ENCODE measurements around the gene CPA2. TPM values are rescaled to one million over a fixed set of nuclear protein-coding genes. Genes with fewer than 3 reads are reported as not detected.

The CPA2 gene
- polyA plus RNA-seq, 1 of the 3 experiments (the other 2 are of a cell fraction): 0.03 TPM

DNA sequence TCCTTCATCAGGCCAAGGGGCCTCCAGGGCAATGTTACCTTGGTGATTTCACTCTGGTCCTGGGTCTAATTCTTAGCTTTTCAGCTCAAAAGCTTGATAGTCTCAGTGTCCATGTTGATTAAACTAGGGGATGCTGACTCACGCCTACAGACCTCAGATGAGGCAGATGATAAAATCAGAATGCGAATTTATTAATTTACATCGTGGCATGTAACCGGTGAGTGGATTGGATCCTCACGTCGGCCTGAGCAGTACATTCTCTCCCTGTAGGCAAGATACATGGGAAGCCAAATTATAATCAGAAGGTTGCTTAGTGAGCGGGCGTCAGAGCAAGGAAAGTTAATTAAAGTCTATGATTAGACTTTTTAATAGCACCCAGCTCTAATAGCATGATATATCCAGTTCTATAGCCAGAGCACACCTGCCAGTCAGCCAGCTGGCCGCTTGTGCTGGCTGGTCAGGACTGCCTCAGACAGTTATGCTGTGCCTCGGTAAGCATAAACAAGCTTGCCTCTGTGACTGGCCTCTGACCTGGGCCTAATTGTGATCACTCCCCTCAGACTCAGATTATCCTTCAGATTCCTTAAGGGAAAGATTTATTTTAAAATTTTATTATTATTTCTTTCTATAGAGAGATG, 57.8 kb downstream of the CPA2 start (continued):
- TF ChIP-seq, protein P1, sequence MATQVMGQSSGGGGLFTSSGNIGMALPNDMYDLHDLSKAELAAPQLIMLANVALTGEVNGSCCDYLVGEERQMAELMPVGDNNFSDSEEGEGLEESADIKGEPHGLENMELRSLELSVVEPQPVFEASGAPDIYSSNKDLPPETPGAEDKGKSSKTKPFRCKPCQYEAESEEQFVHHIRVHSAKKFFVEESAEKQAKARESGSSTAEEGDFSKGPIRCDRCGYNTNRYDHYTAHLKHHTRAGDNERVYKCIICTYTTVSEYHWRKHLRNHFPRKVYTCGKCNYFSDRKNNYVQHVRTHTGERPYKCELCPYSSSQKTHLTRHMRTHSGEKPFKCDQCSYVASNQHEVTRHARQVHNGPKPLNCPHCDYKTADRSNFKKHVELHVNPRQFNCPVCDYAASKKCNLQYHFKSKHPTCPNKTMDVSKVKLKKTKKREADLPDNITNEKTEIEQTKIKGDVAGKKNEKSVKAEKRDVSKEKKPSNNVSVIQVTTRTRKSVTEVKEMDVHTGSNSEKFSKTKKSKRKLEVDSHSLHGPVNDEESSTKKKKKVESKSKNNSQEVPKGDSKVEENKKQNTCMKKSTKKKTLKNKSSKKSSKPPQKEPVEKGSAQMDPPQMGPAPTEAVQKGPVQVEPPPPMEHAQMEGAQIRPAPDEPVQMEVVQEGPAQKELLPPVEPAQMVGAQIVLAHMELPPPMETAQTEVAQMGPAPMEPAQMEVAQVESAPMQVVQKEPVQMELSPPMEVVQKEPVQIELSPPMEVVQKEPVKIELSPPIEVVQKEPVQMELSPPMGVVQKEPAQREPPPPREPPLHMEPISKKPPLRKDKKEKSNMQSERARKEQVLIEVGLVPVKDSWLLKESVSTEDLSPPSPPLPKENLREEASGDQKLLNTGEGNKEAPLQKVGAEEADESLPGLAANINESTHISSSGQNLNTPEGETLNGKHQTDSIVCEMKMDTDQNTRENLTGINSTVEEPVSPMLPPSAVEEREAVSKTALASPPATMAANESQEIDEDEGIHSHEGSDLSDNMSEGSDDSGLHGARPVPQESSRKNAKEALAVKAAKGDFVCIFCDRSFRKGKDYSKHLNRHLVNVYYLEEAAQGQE (IDR thresholded peaks at IDR 0.05; ENCODE audit: low read depth, low read length): no peak; the same call in 1 of the 2 replicates
- TF ChIP-seq, protein P2, sequence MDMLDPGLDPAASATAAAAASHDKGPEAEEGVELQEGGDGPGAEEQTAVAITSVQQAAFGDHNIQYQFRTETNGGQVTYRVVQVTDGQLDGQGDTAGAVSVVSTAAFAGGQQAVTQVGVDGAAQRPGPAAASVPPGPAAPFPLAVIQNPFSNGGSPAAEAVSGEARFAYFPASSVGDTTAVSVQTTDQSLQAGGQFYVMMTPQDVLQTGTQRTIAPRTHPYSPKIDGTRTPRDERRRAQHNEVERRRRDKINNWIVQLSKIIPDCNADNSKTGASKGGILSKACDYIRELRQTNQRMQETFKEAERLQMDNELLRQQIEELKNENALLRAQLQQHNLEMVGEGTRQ (IDR thresholded peaks at IDR 0.05; ENCODE audit: borderline replicate concordance, low read depth, low read length): no peak
- TF ChIP-seq MEF2A (IDR thresholded peaks at IDR 0.05; ENCODE audit: borderline replicate concordance, low read depth) (no peak), FOXJ3 (CRISPR knock-in tag; IDR thresholded peaks at IDR 0.05) (no peak), GATA2 (CRISPR knock-in tag; IDR thresholded peaks at IDR 0.05) (0 out of 2 replicates have a peak, but pooled peaks have one; percentile 20), GABPA (IDR thresholded peaks at IDR 0.05; ENCODE audit: low read depth) (no peak), TCF12 (IDR thresholded peaks at IDR 0.05) (peak; percentile 88), SIN3A (IDR thresholded peaks at IDR 0.05; ENCODE audit: borderline replicate concordance, low read depth, low read length) (peak; percentile 69; the same call in 1 of the 2 replicates), TAF1 (IDR thresholded peaks at IDR 0.05; ENCODE audit: borderline replicate concordance, low read depth, low read length) (no peak), RFX5 (IDR thresholded peaks at IDR 0.05; ENCODE audit: low read length) (no peak), FOXM1 (IDR thresholded peaks at IDR 0.05; ENCODE audit: low read depth) (0 out of 2 replicates have a peak, but pooled peaks have one; percentile 36), TEAD4 (IDR thresholded peaks at IDR 0.05; ENCODE audit: borderline replicate concordance, insufficient read depth) (peak; percentile 72), EZH2phosphoT487 (IDR thresholded peaks at IDR 0.05; ENCODE audit: borderline replicate concordance, low read depth) (no peak)
- TF ChIP-seq, protein P3, sequence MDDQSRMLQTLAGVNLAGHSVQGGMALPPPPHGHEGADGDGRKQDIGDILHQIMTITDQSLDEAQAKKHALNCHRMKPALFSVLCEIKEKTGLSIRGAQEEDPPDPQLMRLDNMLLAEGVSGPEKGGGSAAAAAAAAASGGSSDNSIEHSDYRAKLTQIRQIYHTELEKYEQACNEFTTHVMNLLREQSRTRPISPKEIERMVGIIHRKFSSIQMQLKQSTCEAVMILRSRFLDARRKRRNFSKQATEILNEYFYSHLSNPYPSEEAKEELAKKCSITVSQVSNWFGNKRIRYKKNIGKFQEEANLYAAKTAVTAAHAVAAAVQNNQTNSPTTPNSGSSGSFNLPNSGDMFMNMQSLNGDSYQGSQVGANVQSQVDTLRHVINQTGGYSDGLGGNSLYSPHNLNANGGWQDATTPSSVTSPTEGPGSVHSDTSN (IDR thresholded peaks at IDR 0.05): peak; percentile 90
- TF ChIP-seq, protein P4, sequence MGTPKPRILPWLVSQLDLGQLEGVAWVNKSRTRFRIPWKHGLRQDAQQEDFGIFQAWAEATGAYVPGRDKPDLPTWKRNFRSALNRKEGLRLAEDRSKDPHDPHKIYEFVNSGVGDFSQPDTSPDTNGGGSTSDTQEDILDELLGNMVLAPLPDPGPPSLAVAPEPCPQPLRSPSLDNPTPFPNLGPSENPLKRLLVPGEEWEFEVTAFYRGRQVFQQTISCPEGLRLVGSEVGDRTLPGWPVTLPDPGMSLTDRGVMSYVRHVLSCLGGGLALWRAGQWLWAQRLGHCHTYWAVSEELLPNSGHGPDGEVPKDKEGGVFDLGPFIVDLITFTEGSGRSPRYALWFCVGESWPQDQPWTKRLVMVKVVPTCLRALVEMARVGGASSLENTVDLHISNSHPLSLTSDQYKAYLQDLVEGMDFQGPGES (IDR thresholded peaks at IDR 0.05; ENCODE audit: low read depth, low read length): no peak
